HG02885 (cell line): ENCODE measurements around the gene DPYSL4.

Experiments used
- ATAC-seq: cut with Tn5 transposase; IDR thresholded peaks from one replicate; pipeline ENCODE4 v1.9.1; 2021; ENCODE audit warnings: mild to moderate bottlenecking; ENCODE audit not compliant: unreplicated experiment, poor library complexity

DPYSL4 gene

GRCh38 chr10:132236161-132236560 is 49.4 kb downstream of the DPYSL4 start:
- no peak for ATAC-seq

- no peak for ATAC-seq
Observed at GRCh38 chr10:132236881-132237280, 50.1 kb downstream of the DPYSL4 start.

- ATAC-seq = no peak
Observed at GRCh38 chr10:132237396-132237795, 50.6 kb downstream of the DPYSL4 start.

GRCh38 chr10:132237871-132238270 is 51.1 kb downstream of the DPYSL4 start:
- ATAC-seq = no peak

DNA sequence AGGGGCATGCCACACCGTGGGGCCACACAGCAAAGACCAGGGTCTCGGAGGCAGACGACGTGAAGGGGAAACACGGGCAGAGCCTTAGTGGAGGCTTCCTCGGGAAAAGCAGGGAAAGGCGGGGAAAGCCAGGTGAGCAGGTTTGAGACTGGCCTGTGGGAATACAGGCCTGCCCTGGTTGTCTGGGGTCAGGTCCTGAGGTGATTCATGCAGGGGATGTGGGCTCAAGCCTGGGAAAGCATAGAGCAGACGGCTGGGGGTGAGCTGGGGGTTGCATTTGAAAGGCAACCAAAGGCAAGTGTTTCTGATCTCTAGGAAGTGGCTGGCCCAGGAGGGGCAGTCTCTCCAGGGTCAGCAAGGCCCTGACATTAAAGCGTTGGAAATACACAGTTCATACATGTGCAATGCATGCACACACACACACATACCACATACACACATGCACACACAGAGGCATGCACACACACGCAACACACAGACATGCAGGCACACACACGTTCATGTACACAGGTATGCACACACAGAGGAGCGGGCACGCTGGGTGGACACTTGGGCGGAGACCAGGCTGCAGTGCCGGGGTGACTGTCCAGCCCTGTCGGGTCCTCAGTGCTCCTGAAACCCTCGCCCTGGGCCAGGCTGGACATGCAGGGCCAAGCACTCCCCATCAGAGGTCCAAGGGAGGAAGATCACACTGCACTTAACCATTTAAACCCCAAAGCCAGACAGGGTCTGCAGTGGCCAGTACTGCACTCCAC is 51.8 kb downstream of the DPYSL4 start:
- ATAC-seq = no peak

- no peak for ATAC-seq
Observed at GRCh38 chr10:132239126-132240031, 52.6 kb downstream of the DPYSL4 start.

DNA sequence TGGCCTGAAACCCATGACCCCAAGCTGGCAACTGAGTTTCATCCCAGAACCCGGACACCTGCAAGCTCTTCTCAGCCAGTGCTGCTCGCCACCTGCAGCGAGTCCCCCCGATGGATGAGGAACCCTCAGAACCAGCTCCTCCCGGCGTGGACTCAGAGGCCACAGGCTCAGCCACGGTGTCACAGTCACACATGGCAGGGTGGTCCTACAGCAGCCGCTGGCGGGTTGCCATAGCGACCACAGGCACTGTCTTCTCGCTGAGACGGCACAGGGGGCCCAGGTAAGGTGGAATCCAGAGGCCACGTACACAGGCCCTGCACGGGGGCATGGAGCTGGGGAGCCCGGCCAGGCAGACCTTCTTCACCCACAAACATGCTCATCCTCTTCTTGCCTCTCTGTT is 53.4 kb downstream of the DPYSL4 start:
- ATAC-seq = no peak

- no peak for ATAC-seq
Observed at GRCh38 chr10:132240581-132240980, 53.8 kb downstream of the DPYSL4 start.

- ATAC-seq = no peak
Observed at GRCh38 chr10:132241086-132241485, 54.3 kb downstream of the DPYSL4 start.

GRCh38 chr10:132241496-132241895 is 54.7 kb downstream of the DPYSL4 start:
- no peak for ATAC-seq

DNA sequence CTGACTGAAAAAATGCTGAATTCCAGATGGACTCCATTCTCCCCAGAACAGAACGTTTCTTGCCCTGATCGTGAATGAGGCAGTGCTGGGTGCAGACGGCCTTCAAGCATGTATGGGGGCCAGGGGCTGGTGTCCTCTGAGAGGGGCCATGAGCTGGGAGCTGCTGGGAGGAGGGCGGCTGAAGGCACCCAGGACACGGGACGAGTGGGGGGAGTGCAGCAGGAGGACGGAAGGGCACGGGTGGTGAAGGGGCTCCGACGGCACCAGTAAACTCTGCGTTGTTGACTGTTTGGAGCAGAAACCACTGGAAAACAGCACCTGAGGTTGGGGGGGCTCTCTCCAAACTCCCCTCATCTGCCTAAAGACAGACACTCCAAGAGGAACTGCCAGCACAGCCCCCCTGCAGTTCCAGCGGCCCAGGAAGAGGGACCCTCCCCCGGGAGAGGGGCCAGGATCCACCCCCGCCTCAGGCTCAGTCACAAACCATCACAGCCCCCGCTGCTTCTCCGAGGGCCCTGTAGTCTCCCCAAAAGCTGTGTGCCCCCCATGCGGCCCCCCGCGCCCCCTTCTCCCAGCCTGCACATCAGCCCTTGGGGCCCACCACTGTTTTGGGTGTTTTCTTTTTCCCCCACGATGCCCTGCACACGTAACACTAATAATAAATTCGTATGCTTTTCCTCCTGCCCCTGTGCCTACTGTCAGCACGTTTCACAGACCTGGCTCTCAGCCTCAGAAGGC is 55.5 kb downstream of the DPYSL4 start:
- ATAC-seq = no peak

- ATAC-seq = no peak
Observed at GRCh38 chr10:132243141-132243540, 56.4 kb downstream of the DPYSL4 start.

DNA sequence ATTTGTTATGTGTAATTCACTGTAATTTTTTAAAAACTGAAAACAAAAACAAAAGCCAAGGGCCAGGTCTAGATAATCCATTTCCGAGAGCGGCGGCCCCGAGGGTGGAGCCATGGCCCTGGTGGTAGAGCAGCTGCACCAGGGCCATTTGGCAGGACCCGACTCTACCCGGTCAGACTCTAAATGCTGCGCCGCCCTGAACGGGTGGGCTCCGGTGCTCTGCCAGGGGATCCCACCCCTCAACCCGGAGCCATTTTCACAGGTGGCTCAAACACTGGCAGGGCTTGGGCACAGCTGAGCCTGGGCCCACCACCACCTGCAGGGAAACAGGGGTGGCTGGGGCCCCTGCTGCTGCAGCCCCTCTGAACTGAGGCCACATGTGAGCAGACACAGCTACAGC is 56.9 kb downstream of the DPYSL4 start:
- no peak for ATAC-seq

- ATAC-seq = no peak
Observed at GRCh38 chr10:132245056-132245455, 58.3 kb downstream of the DPYSL4 start.

- ATAC-seq = no peak
Observed at GRCh38 chr10:132246296-132246695, 59.5 kb downstream of the DPYSL4 start.

- ATAC-seq = no peak
Observed at GRCh38 chr10:132247943-132248342, 61.2 kb downstream of the DPYSL4 start.

DNA sequence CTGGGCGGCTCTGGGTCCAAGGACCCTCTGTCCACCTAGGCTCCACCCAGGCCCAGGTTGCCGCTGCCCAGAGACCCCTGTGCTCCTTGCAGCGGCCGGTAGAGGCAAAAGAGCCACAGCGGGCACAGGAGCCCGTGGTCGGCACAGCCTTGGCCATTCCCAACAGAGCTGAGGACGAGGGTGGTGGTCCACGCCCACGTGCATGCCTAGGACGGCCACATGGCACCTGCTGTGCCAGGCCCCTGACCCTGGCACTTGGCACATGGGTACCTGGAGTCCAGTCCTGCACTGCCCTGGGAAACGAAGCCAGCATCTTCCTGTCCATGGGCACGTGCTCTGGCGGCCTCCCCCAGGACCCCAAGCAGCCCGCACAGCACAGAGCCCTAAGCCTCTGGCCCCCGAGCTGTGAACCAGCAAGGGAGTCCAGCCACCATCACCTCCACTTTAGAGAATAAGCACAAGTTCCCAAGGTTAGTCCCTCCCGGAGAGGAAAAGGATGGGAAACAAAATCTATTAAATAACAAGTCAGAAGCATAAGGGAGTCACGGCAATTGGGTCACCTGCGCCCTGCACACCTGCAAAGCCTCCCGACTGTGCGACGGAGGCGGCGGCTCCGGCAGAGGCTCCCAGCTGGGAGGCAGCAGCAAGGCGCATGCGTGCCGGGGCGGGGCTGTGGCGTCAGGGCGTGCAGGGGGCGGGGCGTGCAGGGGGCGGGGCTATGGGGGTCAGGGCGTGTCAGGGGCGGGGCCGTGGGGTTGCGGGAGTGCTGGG is 61.9 kb downstream of the DPYSL4 start:
- no peak for ATAC-seq

DNA sequence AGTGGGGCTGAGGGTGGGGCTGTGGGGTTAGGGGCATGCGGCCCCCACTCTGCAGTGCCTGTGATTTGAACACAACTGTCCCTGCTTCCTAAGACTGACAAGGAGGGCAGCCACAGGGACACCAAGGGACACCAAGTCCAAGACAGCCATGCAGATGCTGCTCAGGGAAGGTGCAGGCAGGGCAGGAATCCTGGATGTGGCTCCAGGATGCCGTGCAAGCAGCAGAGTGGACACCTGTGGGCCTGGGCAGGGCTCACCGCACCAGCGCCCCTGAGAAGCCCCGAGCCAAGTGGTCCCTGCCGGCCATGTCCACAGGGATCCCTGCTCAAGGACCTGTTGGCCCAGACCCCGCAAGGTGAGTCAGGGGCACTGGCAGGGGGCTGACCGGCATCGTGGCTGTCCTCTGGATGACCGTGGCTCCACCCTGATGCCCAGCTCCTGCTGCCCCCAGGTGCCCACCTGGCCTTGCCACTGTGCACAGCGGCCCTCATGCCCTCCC is 62.5 kb downstream of the DPYSL4 start:
- ATAC-seq = no peak

DNA sequence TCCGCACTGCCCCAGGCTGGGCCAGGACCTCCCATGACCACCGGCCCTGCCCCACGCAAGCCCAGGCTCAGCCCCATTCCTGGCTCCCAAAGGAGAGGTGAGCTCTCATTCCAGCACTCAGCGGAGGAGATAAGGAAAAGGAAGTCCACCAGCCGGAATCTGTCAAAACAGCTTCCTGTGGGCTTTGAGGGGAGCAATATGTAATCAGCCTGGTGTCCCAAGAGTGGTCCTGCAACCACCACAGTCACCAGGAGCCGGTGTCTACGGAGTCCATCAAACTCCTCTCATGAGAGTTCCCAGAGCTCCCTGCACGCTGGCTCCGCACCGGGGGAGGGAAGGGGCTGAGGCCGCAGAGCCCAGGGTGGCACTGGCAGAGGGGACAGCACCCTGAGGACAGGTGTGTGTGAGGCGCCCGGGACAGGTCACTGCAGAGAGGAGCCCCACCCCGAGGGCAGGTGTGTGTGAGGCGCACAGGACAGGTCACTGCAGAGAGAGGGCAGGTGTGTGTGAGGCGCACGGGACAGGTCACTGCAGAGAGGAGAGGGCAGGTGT is 63.2 kb downstream of the DPYSL4 start:
- ATAC-seq = no peak
